Left lung (tissue), 10 donors: ENCODE results near the gene MRPL32. TPM values are rescaled to one million over a fixed set of nuclear protein-coding genes. Genes with fewer than 3 reads are reported as not detected.

Experiments used
- ATAC-seq: fragments of 200-7000 bp; cut with Tn5 transposase; one replicate; pipeline ENCODE4 v1.9.1; 2020; ENCODE audit warnings: moderate library complexity
- DNase-seq, 4 donors: peaks; one replicate each; pipeline ENCODE4 v3.0.0-alpha.2; 2013 to 2020
- H3K27ac ChIP-seq, 2 donors: fragments of 200-600 bp; sonication (generic) in 1 of 2; one replicate each; pipeline versions ENCODE4 v1.5.0 to v1.8.0; 2020 to 2021
- H3K27me3 ChIP-seq, 2 donors: fragments of 200-600 bp; sonication (generic) in 1 of 2; one replicate each; pipeline versions ENCODE4 v1.5.0 to v1.8.0; 2020 to 2021
- H3K36me3 ChIP-seq, 2 donors: fragments of 200-600 bp; sonication (generic) in 1 of 2; one replicate each; pipeline versions ENCODE4 v1.5.0 to v1.8.0; 2020 to 2021
- H3K4me1 ChIP-seq, 2 donors: fragments of 200-600 bp; one replicate each; pipeline ENCODE4 v1.8.0; 2021
- H3K4me3 ChIP-seq, 2 donors: fragments of 200-600 bp; sonication (generic) in 1 of 2; one replicate each; pipeline versions ENCODE4 v1.5.0 to v1.8.0; 2020 to 2021; ENCODE audit warnings: mild to moderate bottlenecking in 1 of 2
- H3K9me3 ChIP-seq, 2 donors: fragments of 200-600 bp; sonication (generic) in 1 of 2; one replicate each; pipeline versions ENCODE4 v1.5.0 to v1.8.0; 2020 to 2021
- CTCF ChIP-seq, 2 donors: fragments of 200-600 bp; sonication (generic) in 1 of 2; IDR thresholded peaks; one replicate each; pipeline versions ENCODE4 v1.5.0 to v1.8.0; 2021; ENCODE audit warnings: antibody characterized with exemption in 2 of 2
- intact Hi-C, 2 donors: fragments of 100-400 bp; cut with DNase I; formaldehyde crosslinking; loops; one replicate each; pipeline versions ENCODE4 v1.11.2 to v1.14.2; 2022
- polyA plus RNA-seq, 6 donors: library from polyadenylated mRNA; unstranded; fragments of 120-200 nt; gene quantifications; one replicate each; pipeline ENCODE4 v1.2.1, GENCODE V29; 2013; ENCODE audit not compliant: insufficient read length in 6 of 6
- total RNA-seq, 2 donors: library from RNA; stranded (reverse); fragmentation: NEBNext Ultra II Directional; extraction: Animal tissue kit (Norgen Biotek cat#: 25700); gene quantifications; one replicate each; pipeline ENCODE4 v1.2.1, GENCODE V29; 2021
- donor health status: DM: no; HTN: yes; CAD: no.
- donor health status: DM: no; HTN: no; CAD: no.

Gene MRPL32
- total and polyA plus RNA-seq, 8 donors, result 38.5 to 55.4 (median 53.8) TPM

- Histone ChIP-seq H3K9me3 (no peaks in the 10 kb centered on the region), H3K27me3 (no peaks in the 10 kb centered on the region), H3K36me3 (peaks cover 0 to 36% of the 10 kb centered on the region in 2 donors), H3K4me1 (no peaks in the 10 kb centered on the region), H3K27ac (no peak overlapping the region), H3K4me3 (no peak overlapping the region)
- DNase-seq (peak in 3 of 4 donors; percentile 56 to 81 (median 58)), ATAC-seq (peak; percentile 89)
- intact Hi-C loops, result no loop called here
- TF ChIP-seq CTCF (IDR thresholded peaks at IDR 0.05), result peak; percentile 78 to 85
Measured at GRCh38 chr7:42940985-42941847, 9.0 kb downstream of the MRPL32 start.

- Histone ChIP-seq H3K27ac (no peak overlapping the region), H3K9me3 (no peaks in the 10 kb centered on the region), H3K27me3 (no peaks in the 10 kb centered on the region), H3K4me1 (no peaks in the 10 kb centered on the region), H3K36me3 (no peaks in the 10 kb centered on the region), H3K4me3 (no peak overlapping the region)
- ATAC-seq (peak; percentile 19), DNase-seq (peak in 1 of 4 donors; percentile 68)
- intact Hi-C loops, result loop anchor here in 1 of 2 donors (5.0 kb wide), 1 partner anchor 316 kb away; no protein-coding TSS in a partner anchor
- no peak for TF ChIP-seq CTCF (IDR thresholded peaks at IDR 0.05)
Measured at GRCh38 chr7:42945821-42946626, 13.8 kb downstream of the MRPL32 start.

GRCh38 chr7:42946627-42946950 is 14.4 kb downstream of the MRPL32 start:
- ATAC-seq, result no peak
- no peak for TF ChIP-seq CTCF (IDR thresholded peaks at IDR 0.05)

GRCh38 chr7:42947521-42947920 is 15.3 kb downstream of the MRPL32 start:
- no peak for TF ChIP-seq CTCF (IDR thresholded peaks at IDR 0.05)
- Histone ChIP-seq H3K27me3 (no peaks in the 10 kb centered on the region), H3K27ac (no peak overlapping the region), H3K36me3 (no peaks in the 10 kb centered on the region), H3K9me3 (no peaks in the 10 kb centered on the region), H3K4me1 (no peaks in the 10 kb centered on the region), H3K4me3 (no peak overlapping the region)
- intact Hi-C loops, result loop anchor here in 1 of 2 donors (5.0 kb wide), 1 partner anchor 315 kb away; no protein-coding TSS in a partner anchor
- DNase-seq, result no peak
- ATAC-seq, result no peak

More at GRCh38 chr7:42946627-42946950, 14.4 kb downstream of the MRPL32 start:
- no peaks in the 10 kb centered on the region for H3K9me3 ChIP-seq
- H3K4me1 ChIP-seq, result no peaks in the 10 kb centered on the region
- DNase-seq, result no peak
- H3K27ac ChIP-seq, result no peak overlapping the region
- H3K4me3 ChIP-seq, result no peak overlapping the region
- no peaks in the 10 kb centered on the region for H3K36me3 ChIP-seq
- intact Hi-C loops, result loop anchor here in 1 of 2 donors (5.0 kb wide), 1 partner anchor 316 kb away; no protein-coding TSS in a partner anchor
- H3K27me3 ChIP-seq, result no peaks in the 10 kb centered on the region

- ATAC-seq, result no peak
- Histone ChIP-seq H3K27ac (no peak overlapping the region), H3K4me3 (no peak overlapping the region), H3K36me3 (no peaks in the 10 kb centered on the region), H3K9me3 (no peaks in the 10 kb centered on the region), H3K27me3 (no peaks in the 10 kb centered on the region), H3K4me1 (no peaks in the 10 kb centered on the region)
- intact Hi-C loops, result no loop called here
- no peak for DNase-seq
- no peak for TF ChIP-seq CTCF (IDR thresholded peaks at IDR 0.05)
Measured at GRCh38 chr7:42950417-42950816, 18.2 kb downstream of the MRPL32 start.
